ENCODE measurements around the gene SYT1. TPM values are rescaled to one million over a fixed set of nuclear protein-coding genes. Genes with fewer than 3 reads are reported as not detected.

SYT1 gene
- total and polyA plus RNA-seq, 2 of the 8 experiments (the other 6 are each of a cell fraction or from before 2014, with no cell fraction given): 11.0 to 34.6 TPM

DNA sequence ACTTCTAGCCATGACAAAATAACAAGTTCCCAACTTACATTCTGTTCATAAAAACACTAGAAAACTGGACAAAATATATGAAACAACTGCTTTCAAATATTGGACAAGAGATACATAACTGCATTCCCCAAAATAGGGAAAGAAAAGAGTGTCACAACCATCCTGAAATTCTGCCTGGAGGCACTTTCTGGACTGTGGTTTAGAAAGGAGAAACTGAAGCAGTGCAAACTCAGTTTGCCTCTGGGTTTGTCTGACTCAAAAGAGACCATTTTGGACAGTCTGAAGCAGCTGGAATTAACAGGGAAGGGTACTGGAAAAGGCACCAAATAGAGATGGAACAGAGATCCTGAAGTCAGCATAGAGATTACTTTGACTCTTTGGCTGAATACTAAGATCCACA lies 11.3 kb upstream of the SYT1 start:
- Histone ChIP-seq H3K23ac (ENCODE audit: insufficient read length) (no peak overlapping the region), H3K4me3 (ENCODE audit: extremely low read depth in 1 of 4, insufficient read depth in 2 of 4, low read depth in 3 of 4, low read length in 4 of 4) (no peak overlapping the region), H2AFZ (ENCODE audit: low read length) (no peak overlapping the region), H3K4me1 (replicated peaks in 1 of 4; ENCODE audit: control insufficient read depth in 3 of 4, insufficient read depth in 4 of 4, low read length in 3 of 4) (no peaks in the 10 kb centered on the region), H3K14ac (ENCODE audit: insufficient read length) (no peak overlapping the region), H3K36me3 (ENCODE audit: control insufficient read depth in 2 of 4, insufficient read depth in 4 of 4, low read length in 3 of 4) (no peaks in the 10 kb centered on the region), H2BK20ac (ENCODE audit: low read length) (peak overlapping the region; percentile 52; the same call in 1 of the 2 replicates), H3K9ac (replicated peaks in 1 of 4; ENCODE audit: extremely low read depth in 1 of 4, low read depth in 3 of 4, low read length in 3 of 4) (no peak overlapping the region), H2BK120ac (replicated peaks; ENCODE audit: low read depth, low read length) (no peak overlapping the region), H3K4ac (replicated peaks; ENCODE audit: insufficient read length, low read depth, low read length) (no peak overlapping the region), H3K18ac (ENCODE audit: extremely low read depth, low read length) (no peak overlapping the region), H2BK15ac (ENCODE audit: low read length) (no peak overlapping the region), H2BK5ac (ENCODE audit: low read depth, low read length) (no peak overlapping the region), H3K9me3 (ENCODE audit: insufficient read depth in 2 of 2, low read depth in 1 of 2, low read length in 1 of 2) (peaks cover 0 to 5% of the 10 kb centered on the region in 2 experiments; a peak in 1 of 4 replicates), H3K23me2 (ENCODE audit: low read depth, low read length) (no peaks in the 10 kb centered on the region), H3K79me2 (ENCODE audit: control insufficient read depth in 1 of 2, insufficient read depth in 2 of 2, low read length in 2 of 2) (no peaks in the 10 kb centered on the region), H4K5ac (ENCODE audit: insufficient read length, low read depth, low read length) (no peak overlapping the region), H3K4me2 (ENCODE audit: insufficient read depth in 1 of 2, low read depth in 2 of 2, low read length in 2 of 2) (no peak overlapping the region), H4K91ac (replicated peaks; ENCODE audit: insufficient read length, low read length) (no peak overlapping the region), H3K79me1 (ENCODE audit: low read depth, low read length) (no peaks in the 10 kb centered on the region), H3K27me3 (replicated peaks in 1 of 4; ENCODE audit: control insufficient read depth in 3 of 4, extremely low read depth in 1 of 4, insufficient read depth in 3 of 4, low read length in 3 of 4) (no peaks in the 10 kb centered on the region), H3K56ac (replicated peaks; ENCODE audit: insufficient read length, low read depth, low read length) (no peak overlapping the region), H3K27ac (ENCODE audit: low read depth, low read length) (no peak overlapping the region), H4K20me1 (replicated peaks in 1 of 2; ENCODE audit: control insufficient read depth in 1 of 2, insufficient read depth in 2 of 2, low read length in 2 of 2) (no peaks in the 10 kb centered on the region), H2BK12ac (ENCODE audit: low read depth, low read length) (no peak overlapping the region), H2AK5ac (ENCODE audit: low read depth, low read length) (no peak overlapping the region), H4K8ac (ENCODE audit: extremely low read depth, insufficient read depth, low read length) (no peak overlapping the region)
- CTCF ChIA-PET (ENCODE audit: partially characterized antibody): no interaction called here
- POLR2A ChIA-PET (ENCODE audit: partially characterized antibody): interaction anchor here (1.4 kb wide), 1 partner anchor 10 kb away, joined by 9 read pairs; no protein-coding TSS in a partner anchor
- FAIRE-seq (no peak), DNase-seq (ENCODE audit: low read depth in 1 of 2, low spot score in 2 of 2) (no peak)
- TF ChIP-seq, protein P1, sequence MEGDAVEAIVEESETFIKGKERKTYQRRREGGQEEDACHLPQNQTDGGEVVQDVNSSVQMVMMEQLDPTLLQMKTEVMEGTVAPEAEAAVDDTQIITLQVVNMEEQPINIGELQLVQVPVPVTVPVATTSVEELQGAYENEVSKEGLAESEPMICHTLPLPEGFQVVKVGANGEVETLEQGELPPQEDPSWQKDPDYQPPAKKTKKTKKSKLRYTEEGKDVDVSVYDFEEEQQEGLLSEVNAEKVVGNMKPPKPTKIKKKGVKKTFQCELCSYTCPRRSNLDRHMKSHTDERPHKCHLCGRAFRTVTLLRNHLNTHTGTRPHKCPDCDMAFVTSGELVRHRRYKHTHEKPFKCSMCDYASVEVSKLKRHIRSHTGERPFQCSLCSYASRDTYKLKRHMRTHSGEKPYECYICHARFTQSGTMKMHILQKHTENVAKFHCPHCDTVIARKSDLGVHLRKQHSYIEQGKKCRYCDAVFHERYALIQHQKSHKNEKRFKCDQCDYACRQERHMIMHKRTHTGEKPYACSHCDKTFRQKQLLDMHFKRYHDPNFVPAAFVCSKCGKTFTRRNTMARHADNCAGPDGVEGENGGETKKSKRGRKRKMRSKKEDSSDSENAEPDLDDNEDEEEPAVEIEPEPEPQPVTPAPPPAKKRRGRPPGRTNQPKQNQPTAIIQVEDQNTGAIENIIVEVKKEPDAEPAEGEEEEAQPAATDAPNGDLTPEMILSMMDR (IDR thresholded peaks at IDR 0.05; ENCODE audit: control extremely low read depth in 1 of 3, insufficient read depth in 1 of 3, low read depth in 1 of 3, low read length in 3 of 3): no peak
- no peak for TF ChIP-seq GTF2F1 (IDR thresholded peaks at IDR 0.05; ENCODE audit: borderline replicate concordance, low read depth, low read length)
- TF ChIP-seq SP4 (IDR thresholded peaks at IDR 0.05; ENCODE audit: low read length): no peak
- no peak for TF ChIP-seq ZNF274 (IDR thresholded peaks at IDR 0.05; ENCODE audit: borderline replicate concordance, extremely low read depth, low read length)
- TF ChIP-seq EGR1 (IDR thresholded peaks at IDR 0.05; ENCODE audit: borderline replicate concordance, low read depth, low read length): no peak
- TF ChIP-seq JUN (IDR thresholded peaks at IDR 0.05; ENCODE audit: low read depth, low read length): no peak
- TF ChIP-seq, protein P2, sequence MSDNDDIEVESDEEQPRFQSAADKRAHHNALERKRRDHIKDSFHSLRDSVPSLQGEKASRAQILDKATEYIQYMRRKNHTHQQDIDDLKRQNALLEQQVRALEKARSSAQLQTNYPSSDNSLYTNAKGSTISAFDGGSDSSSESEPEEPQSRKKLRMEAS (IDR thresholded peaks at IDR 0.05): no peak
- TF ChIP-seq BRCA1 (IDR thresholded peaks at IDR 0.05; ENCODE audit: low read depth, low read length): no peak
- no peak for TF ChIP-seq SUZ12 (IDR thresholded peaks at IDR 0.05; ENCODE audit: low read length)
- TF ChIP-seq POU5F1 (IDR thresholded peaks at IDR 0.05; ENCODE audit: low read depth, low read length): no peak
- TF ChIP-seq ATF2 (IDR thresholded peaks at IDR 0.05; ENCODE audit: low read length): no peak

Measured in H1 (cell line).